CD4-positive, alpha-beta T cell treated with Interleukin-21 for 1 hour (primary cell): Measurements from ENCODE around the gene EPB42.
"Not testable (repeated sequence)": the region's sequence is repeated elsewhere in the genome, so short reads cannot be mapped to it uniquely, and the experiment has no call there.

Source experiments
- DNase-seq: peaks from one replicate; pipeline ENCODE4 v3.0.0-alpha.2; 2020

Gene EPB42

GRCh38 chr15:43211224-43211735, 9.5 kb downstream of the EPB42 start:
- DNase-seq = no peak

GRCh38 chr15:43210807-43211206, 10.0 kb downstream of the EPB42 start:
- DNase-seq = no peak

- no peak for DNase-seq
These were observed 10.6 kb downstream of the EPB42 start for GRCh38 chr15:43210172-43210745.

- DNase-seq = no peak
These were observed 11.6 kb downstream of the EPB42 start for GRCh38 chr15:43209059-43209824.

GRCh38 chr15:43208052-43209002, 12.5 kb downstream of the EPB42 start:
- DNase-seq = no peak

- no peak for DNase-seq
These were observed 13.8 kb downstream of the EPB42 start for GRCh38 chr15:43207024-43207423.

GRCh38 chr15:43206054-43206453, 14.8 kb downstream of the EPB42 start:
- no peak for DNase-seq

- peak; percentile 50 for DNase-seq
These were observed 16.6 kb downstream of the EPB42 start for GRCh38 chr15:43204016-43204901.

GRCh38 chr15:43199945-43200488, 20.8 kb downstream of the EPB42 start:
- DNase-seq = no peak

GRCh38 chr15:43198992-43199391, 21.8 kb downstream of the EPB42 start:
- no peak for DNase-seq

GRCh38 chr15:43198556-43198955, 22.3 kb downstream of the EPB42 start:
- DNase-seq = not testable (repeated sequence)

- DNase-seq = not testable (repeated sequence)
These were observed 23.0 kb downstream of the EPB42 start for GRCh38 chr15:43197773-43198172.

- no peak for DNase-seq
These were observed 23.9 kb downstream of the EPB42 start for GRCh38 chr15:43196760-43197548.

- no peak for DNase-seq
These were observed 26.0 kb downstream of the EPB42 start for GRCh38 chr15:43194795-43195194.

GRCh38 chr15:43193710-43194109, 27.1 kb downstream of the EPB42 start:
- no peak for DNase-seq

- no peak for DNase-seq
These were observed 30.6 kb downstream of the EPB42 start for GRCh38 chr15:43190178-43190577.

- DNase-seq = no peak
These were observed 31.5 kb downstream of the EPB42 start for GRCh38 chr15:43189296-43189695.

GRCh38 chr15:43187544-43188155, 33.2 kb downstream of the EPB42 start:
- peak; percentile 70 for DNase-seq

GRCh38 chr15:43186003-43186353, 34.8 kb downstream of the EPB42 start:
- no peak for DNase-seq

GRCh38 chr15:43185157-43186002, 35.4 kb downstream of the EPB42 start, which contains the start of gene CCNDBP1:
Gene CCNDBP1, plus strand, starts transcription at chr15:43185403. Its CDS starts 96 bp downstream, at chr15:43185499.
- peak; percentile 93 for DNase-seq
